ENCODE data around the gene KMT5B.
A peak's percentile ranks its signal among the peaks of the same experiment; 100 is the strongest.

Gene KMT5B

DNA sequence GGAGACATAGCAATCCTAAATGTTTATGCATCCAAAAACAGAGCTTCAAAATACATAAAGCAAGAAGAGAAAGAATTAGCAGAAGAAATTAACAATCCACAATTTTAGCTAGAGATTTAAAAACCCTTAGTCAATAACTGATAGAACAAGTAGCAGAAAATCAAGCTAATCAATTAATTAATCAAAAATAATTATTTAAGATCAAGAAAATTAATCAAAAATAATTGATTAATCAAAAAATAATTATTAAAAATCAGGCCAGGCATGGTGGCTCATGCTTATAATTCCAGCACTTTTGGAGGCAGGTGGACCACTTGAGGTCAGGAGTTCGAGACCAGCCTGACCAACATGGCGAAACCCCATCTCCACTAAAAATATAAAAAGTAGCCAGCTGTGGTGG is 29.5 kb upstream of the KMT5B start:
- no peak for ATAC-seq (ENCODE audit: low read depth)
- H3K9me3 Mint-ChIP-seq, result peaks cover 2% of the 10 kb centered on the region

DNA sequence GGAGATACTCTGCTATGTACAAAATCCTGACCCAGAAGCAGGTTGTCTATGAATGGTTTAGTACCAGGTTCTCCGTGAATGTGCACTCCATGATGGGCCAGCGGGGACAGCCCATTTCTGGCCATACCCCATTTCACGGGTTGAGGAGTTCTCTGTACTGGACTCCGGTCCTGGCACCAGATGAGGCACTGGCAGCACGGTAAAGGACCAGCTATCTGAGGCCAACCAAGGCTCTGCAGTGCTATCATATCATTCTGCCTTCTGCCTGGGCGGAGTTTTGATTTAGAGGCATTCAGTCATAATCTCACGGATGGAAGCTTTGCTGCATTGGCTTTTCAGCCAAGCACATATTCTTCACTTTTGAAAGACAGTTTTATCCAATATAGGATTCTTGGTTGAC is 18.5 kb upstream of the KMT5B start:
- DNase-seq (ENCODE audit: low spot score in 2 of 2) (no peak), ATAC-seq (ENCODE audit: low read depth) (no peak)
- H3K4me3 Mint-ChIP-seq, result no peak overlapping the region
- no peaks in the 10 kb centered on the region for H3K4me1 Mint-ChIP-seq
- H3K27ac Mint-ChIP-seq, result no peak overlapping the region
- peaks cover 5% of the 10 kb centered on the region for H3K27me3 Mint-ChIP-seq
- peaks cover 10% of the 10 kb centered on the region for H3K9me3 Mint-ChIP-seq
- H3K36me3 Mint-ChIP-seq, result peaks cover 3% of the 10 kb centered on the region

More for the DNA sequence above, 29.5 kb upstream of the KMT5B start:
- no peaks in the 10 kb centered on the region for H3K4me1 Mint-ChIP-seq
- H3K27me3 Mint-ChIP-seq, result peaks cover 7% of the 10 kb centered on the region
- no peak overlapping the region for H3K27ac Mint-ChIP-seq
- H3K36me3 Mint-ChIP-seq, result peaks cover 2% of the 10 kb centered on the region
- no peak for DNase-seq (ENCODE audit: low spot score in 2 of 2)
- H3K4me3 Mint-ChIP-seq, result no peak overlapping the region

DNA sequence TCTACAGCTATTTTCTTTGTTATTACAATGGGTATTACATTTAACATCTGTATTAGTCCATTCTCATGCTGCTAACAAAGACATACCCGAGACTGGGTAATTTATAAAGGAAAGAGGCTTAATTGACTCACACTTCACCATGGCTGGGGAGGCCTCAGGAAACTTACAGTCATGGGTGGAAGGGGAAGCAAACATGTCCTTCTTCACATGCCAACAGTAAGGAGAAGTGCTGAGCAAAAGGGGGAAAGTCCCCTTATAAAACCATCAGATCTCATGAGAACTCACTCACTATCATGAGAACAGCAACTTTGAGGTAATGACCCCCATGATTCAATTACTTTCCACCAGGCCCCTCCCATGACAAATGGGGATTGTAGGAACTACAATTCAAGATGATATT is 16.5 kb upstream of the KMT5B start:
- Mint-ChIP-seq H3K9me3 (peaks cover 10% of the 10 kb centered on the region), H3K27ac (no peak overlapping the region), H3K4me3 (no peak overlapping the region), H3K4me1 (peaks cover 2% of the 10 kb centered on the region), H3K27me3 (peaks cover 4% of the 10 kb centered on the region), H3K36me3 (peaks cover 3% of the 10 kb centered on the region)
- DNase-seq (ENCODE audit: low spot score in 2 of 2) (no peak), ATAC-seq (ENCODE audit: low read depth) (no peak)

- Mint-ChIP-seq H3K9me3 (peaks cover 10% of the 10 kb centered on the region), H3K36me3 (peaks cover 3% of the 10 kb centered on the region), H3K27ac (no peak overlapping the region), H3K4me1 (peaks cover 5% of the 10 kb centered on the region), H3K4me3 (no peak overlapping the region), H3K27me3 (peaks cover 4% of the 10 kb centered on the region)
- no peak for ATAC-seq (ENCODE audit: low read depth)
- DNase-seq (ENCODE audit: low spot score in 2 of 2), result no peak
Observed at GRCh38 chr11:68226421-68226820, 13.3 kb upstream of the KMT5B start.

- DNase-seq (ENCODE audit: low spot score in 2 of 2) (no peak), ATAC-seq (ENCODE audit: low read depth) (no peak)
- Mint-ChIP-seq H3K4me3 (no peak overlapping the region), H3K27ac (no peak overlapping the region), H3K9me3 (peaks cover 7% of the 10 kb centered on the region), H3K27me3 (peaks cover 4% of the 10 kb centered on the region), H3K4me1 (peaks cover 7% of the 10 kb centered on the region), H3K36me3 (no peaks in the 10 kb centered on the region)
Observed at GRCh38 chr11:68224606-68225005, 11.5 kb upstream of the KMT5B start.

GRCh38 chr11:68223275-68223674 is 10.2 kb upstream of the KMT5B start:
- H3K36me3 Mint-ChIP-seq, result no peaks in the 10 kb centered on the region
- peaks cover 9% of the 10 kb centered on the region for H3K4me1 Mint-ChIP-seq
- no peak for ATAC-seq (ENCODE audit: low read depth)
- peaks cover 4% of the 10 kb centered on the region for H3K27me3 Mint-ChIP-seq
- no peak overlapping the region for H3K27ac Mint-ChIP-seq
- no peak for DNase-seq (ENCODE audit: low spot score in 2 of 2)
- no peaks in the 10 kb centered on the region for H3K9me3 Mint-ChIP-seq
- H3K4me3 Mint-ChIP-seq, result no peak overlapping the region

GRCh38 chr11:68221406-68221805 is 8.3 kb upstream of the KMT5B start:
- ATAC-seq (ENCODE audit: low read depth) (no peak), DNase-seq (ENCODE audit: low spot score in 2 of 2) (no peak)
- Mint-ChIP-seq H3K27me3 (peaks cover 4% of the 10 kb centered on the region), H3K4me1 (peaks cover 9% of the 10 kb centered on the region), H3K9me3 (no peaks in the 10 kb centered on the region), H3K36me3 (no peaks in the 10 kb centered on the region), H3K4me3 (no peak overlapping the region), H3K27ac (no peak overlapping the region)

GRCh38 chr11:68216171-68216938 is 3.3 kb upstream of the KMT5B start:
- DNase-seq (ENCODE audit: low spot score in 2 of 2) (no peak), ATAC-seq (ENCODE audit: low read depth) (no peak)
- Mint-ChIP-seq H3K36me3 (no peaks in the 10 kb centered on the region), H3K27ac (no peak overlapping the region), H3K27me3 (no peaks in the 10 kb centered on the region), H3K9me3 (no peaks in the 10 kb centered on the region), H3K4me3 (no peak overlapping the region), H3K4me1 (peaks cover 20% of the 10 kb centered on the region)

- Mint-ChIP-seq H3K27me3 (no peaks in the 10 kb centered on the region), H3K9me3 (no peaks in the 10 kb centered on the region), H3K4me1 (peaks cover 26% of the 10 kb centered on the region), H3K36me3 (no peaks in the 10 kb centered on the region), H3K4me3 (peak overlapping the region; percentile 84), H3K27ac (no peak overlapping the region)
- DNase-seq (ENCODE audit: low spot score in 2 of 2) (no peak), ATAC-seq (ENCODE audit: low read depth) (no peak)
Observed at GRCh38 chr11:68215524-68216170, 2.6 kb upstream of the KMT5B start.

GRCh38 chr11:68215087-68215445 is 2.0 kb upstream of the KMT5B start:
- H3K27ac Mint-ChIP-seq, result peak overlapping the region; percentile 83
- no peaks in the 10 kb centered on the region for H3K36me3 Mint-ChIP-seq
- peak overlapping the region; percentile 84 for H3K4me3 Mint-ChIP-seq
- ATAC-seq (ENCODE audit: low read depth), result peak; percentile 11
- H3K4me1 Mint-ChIP-seq, result peaks cover 31% of the 10 kb centered on the region
- H3K9me3 Mint-ChIP-seq, result no peaks in the 10 kb centered on the region
- no peaks in the 10 kb centered on the region for H3K27me3 Mint-ChIP-seq
- DNase-seq (ENCODE audit: low spot score in 2 of 2), result peak; percentile 21 to 24

GRCh38 chr11:68214173-68215086 is 1.3 kb upstream of the KMT5B start:
- no peaks in the 10 kb centered on the region for H3K27me3 Mint-ChIP-seq
- no peaks in the 10 kb centered on the region for H3K36me3 Mint-ChIP-seq
- no peak for ATAC-seq (ENCODE audit: low read depth)
- peak overlapping the region; percentile 84 for H3K4me3 Mint-ChIP-seq
- peak overlapping the region; percentile 93 for H3K27ac Mint-ChIP-seq
- no peaks in the 10 kb centered on the region for H3K9me3 Mint-ChIP-seq
- DNase-seq (ENCODE audit: low spot score in 2 of 2), result peak in 1 of 2 donors; percentile 19
- peaks cover 28% of the 10 kb centered on the region for H3K4me1 Mint-ChIP-seq

- Mint-ChIP-seq H3K36me3 (no peaks in the 10 kb centered on the region), H3K27ac (peak overlapping the region; percentile 93), H3K9me3 (no peaks in the 10 kb centered on the region), H3K4me3 (peak overlapping the region; percentile 84), H3K4me1 (peaks cover 32% of the 10 kb centered on the region), H3K27me3 (no peaks in the 10 kb centered on the region)
- DNase-seq (ENCODE audit: low spot score in 2 of 2) (peak; percentile 92 to 98), ATAC-seq (ENCODE audit: low read depth) (peak; percentile 48)
Observed at GRCh38 chr11:68213555-68214172, 568 bp upstream of the KMT5B start.

GRCh38 chr11:68212421-68213134 is 518 bp downstream of the KMT5B start:
- Mint-ChIP-seq H3K4me1 (peaks cover 36% of the 10 kb centered on the region), H3K4me3 (peak overlapping the region; percentile 91)

More at GRCh38 chr11:68212421-68213134, 518 bp downstream of the KMT5B start:
- no peaks in the 10 kb centered on the region for H3K9me3 Mint-ChIP-seq
- peak; percentile 63 for ATAC-seq (ENCODE audit: low read depth)
- no peaks in the 10 kb centered on the region for H3K36me3 Mint-ChIP-seq
- no peaks in the 10 kb centered on the region for H3K27me3 Mint-ChIP-seq
- peak overlapping the region; percentile 93 for H3K27ac Mint-ChIP-seq
- peak; percentile 42 to 59 for DNase-seq (ENCODE audit: low spot score in 2 of 2)
